Measurements from ENCODE around the gene AOC3. TPM values are rescaled to one million over a fixed set of nuclear protein-coding genes. Genes with fewer than 3 reads are reported as not detected.

AOC3 gene
- polyA plus RNA-seq, 1 of the 3 experiments (the other 2 are of a cell fraction) = 0.03 TPM

Small RNA genes within 50 kb of the gene (small RNA-seq; reads per million reads assigned to genes)
- gene MIR6781 = 0 reads per million in 7 experiments
- 0 reads per million in 7 experiments for gene RNU6-287P

Other genes starting within 250 kb of the AOC3 start
- gene RETREG3, start 241.8 kb upstream of the AOC3 start, polyA plus RNA-seq (2012; rRNA removed) = 13.3 and 24.9 TPM in 2 replicates
- 72.4 and 145 TPM in 2 replicates for gene TUBG1, start 241.5 kb upstream of the AOC3 start, polyA plus RNA-seq (2012; rRNA removed)
- gene TUBG2, start 191.9 kb upstream of the AOC3 start, polyA plus RNA-seq (2012; rRNA removed) = 27.6 and 33.9 TPM in 2 replicates
- 9.8 and 12.8 TPM in 2 replicates for gene PLEKHH3, start 174.2 kb upstream of the AOC3 start, polyA plus RNA-seq (2012; rRNA removed)
- 2.2 and 3.1 TPM in 2 replicates for gene CCR10, start 169.4 kb upstream of the AOC3 start, polyA plus RNA-seq (2012; rRNA removed)
- 74.3 and 92.7 TPM in 2 replicates for gene CNTNAP1, start 168.7 kb upstream of the AOC3 start, polyA plus RNA-seq (2012; rRNA removed)
- 28.6 and 42.9 TPM in 2 replicates for gene EZH1, start 106.2 kb upstream of the AOC3 start, polyA plus RNA-seq (2012; rRNA removed)
- gene RAMP2, start 90.0 kb upstream of the AOC3 start, polyA plus RNA-seq (2012; rRNA removed) = 2.5 and 3.0 TPM in 2 replicates
- gene VPS25, start 77.8 kb upstream of the AOC3 start, polyA plus RNA-seq (2012; rRNA removed) = 127 and 158 TPM in 2 replicates
- 8.7 and 12.5 TPM in 2 replicates for gene WNK4, start 70.6 kb upstream of the AOC3 start, polyA plus RNA-seq (2012; rRNA removed)
- gene COA3, start 52.5 kb upstream of the AOC3 start, polyA plus RNA-seq (2012; rRNA removed) = 90.5 and 103 TPM in 2 replicates
- 0.26 TPM in 1 of 2 replicates, not detected in the other for gene CNTD1, start 52.3 kb upstream of the AOC3 start, polyA plus RNA-seq (2012; rRNA removed)
- gene BECN1, start 26.9 kb upstream of the AOC3 start, polyA plus RNA-seq (2012; rRNA removed) = 78.0 and 97.4 TPM in 2 replicates
- gene PSME3, start 17.8 kb upstream of the AOC3 start, polyA plus RNA-seq (2012; rRNA removed) = 139 and 152 TPM in 2 replicates
- 0.24 and 0.33 TPM in 2 replicates for gene AOC2, start 6.6 kb upstream of the AOC3 start, polyA plus RNA-seq (2012; rRNA removed)
- gene G6PC1, start 49.6 kb downstream of the AOC3 start, polyA plus RNA-seq (2012; rRNA removed) = not detected in 2 replicates
- 52.0 and 59.4 TPM in 2 replicates for gene AARSD1, start 113.3 kb downstream of the AOC3 start, polyA plus RNA-seq (2012; rRNA removed)
- 1.4 and 1.7 TPM in 2 replicates for gene PTGES3L, start 128.9 kb downstream of the AOC3 start, polyA plus RNA-seq (2012; rRNA removed)
- gene RUNDC1, start 129.4 kb downstream of the AOC3 start, polyA plus RNA-seq (2012; rRNA removed) = 9.0 and 9.5 TPM in 2 replicates
- gene RPL27, start 147.2 kb downstream of the AOC3 start, polyA plus RNA-seq (2012; rRNA removed) = 4,890 and 6,383 TPM in 2 replicates
- gene IFI35, start 155.6 kb downstream of the AOC3 start, polyA plus RNA-seq (2012; rRNA removed) = 15.7 and 17.6 TPM in 2 replicates
- 157 and 170 TPM in 2 replicates for gene VAT1, start 171.2 kb downstream of the AOC3 start, polyA plus RNA-seq (2012; rRNA removed)
- 8.9 and 10.5 TPM in 2 replicates for gene RND2, start 174.0 kb downstream of the AOC3 start, polyA plus RNA-seq (2012; rRNA removed)